Left kidney (tissue), 2 donors: ENCODE results near the gene ASTN2. TPM values are rescaled to one million over a fixed set of nuclear protein-coding genes. Genes with fewer than 3 reads are reported as not detected.
A peak's percentile ranks its signal among the peaks of the same experiment; 100 is the strongest.
"Not testable (repeated sequence)": the region's sequence is repeated elsewhere in the genome, so short reads cannot be mapped to it uniquely, and the experiment has no call there.

ENCODE experiments used
- DNase-seq: peaks from one replicate; pipeline ENCODE4 v3.0.0-alpha.2; 2013
- polyA plus RNA-seq: library from polyadenylated mRNA; unstranded; fragments of 120-200 nt; gene quantifications from one replicate; pipeline ENCODE4 v1.2.1, GENCODE V29; 2013; ENCODE audit not compliant: insufficient read length

Gene ASTN2
- polyA plus RNA-seq, 1 donor = 17.2 TPM

GRCh38 chr9:116697362-116697761 lies 717.5 kb downstream of the ASTN2 start:
- DNase-seq = no peak

- DNase-seq = no peak
These were observed 719.4 kb downstream of the ASTN2 start for GRCh38 chr9:116695438-116695837.

- no peak for DNase-seq
These were observed 720.0 kb downstream of the ASTN2 start for GRCh38 chr9:116694785-116695291.

GRCh38 chr9:116693233-116693731 lies 721.6 kb downstream of the ASTN2 start:
- DNase-seq = no peak

GRCh38 chr9:116692616-116693015 lies 722.2 kb downstream of the ASTN2 start:
- DNase-seq = no peak

GRCh38 chr9:116691607-116692006 lies 723.2 kb downstream of the ASTN2 start:
- DNase-seq = no peak

GRCh38 chr9:116690805-116691204 lies 724.1 kb downstream of the ASTN2 start:
- DNase-seq = not testable (repeated sequence)

GRCh38 chr9:116689486-116690032 lies 725.3 kb downstream of the ASTN2 start:
- DNase-seq = no peak

- no peak for DNase-seq
These were observed 725.9 kb downstream of the ASTN2 start for GRCh38 chr9:116688806-116689485.

GRCh38 chr9:116687754-116688135 lies 727.1 kb downstream of the ASTN2 start:
- DNase-seq = no peak

- peak; percentile 92 for DNase-seq
These were observed 727.6 kb downstream of the ASTN2 start, which contains the start of gene TRIM32 for GRCh38 chr9:116687074-116687753. TSS of gene TRIM32 (plus strand) at chr9:116687305. CDS start at chr9:116697743, 10,438 bp downstream.

- no peak for DNase-seq
These were observed 728.2 kb downstream of the ASTN2 start for GRCh38 chr9:116686693-116687073.

GRCh38 chr9:116686135-116686534 lies 728.7 kb downstream of the ASTN2 start:
- no peak for DNase-seq

- no peak for DNase-seq
These were observed 729.7 kb downstream of the ASTN2 start for GRCh38 chr9:116685166-116685565.

GRCh38 chr9:116683535-116683934 lies 731.3 kb downstream of the ASTN2 start:
- DNase-seq = no peak

GRCh38 chr9:116674210-116674980 lies 740.5 kb downstream of the ASTN2 start:
- no peak for DNase-seq

- no peak for DNase-seq
These were observed 741.5 kb downstream of the ASTN2 start for GRCh38 chr9:116673375-116673774.

- DNase-seq = no peak
These were observed 743.3 kb downstream of the ASTN2 start for GRCh38 chr9:116671605-116672004.

GRCh38 chr9:116668970-116669695 lies 745.7 kb downstream of the ASTN2 start:
- no peak for DNase-seq

GRCh38 chr9:116663581-116663980 lies 751.3 kb downstream of the ASTN2 start:
- no peak for DNase-seq

- peak; percentile 34 for DNase-seq
These were observed 752.1 kb downstream of the ASTN2 start for GRCh38 chr9:116662646-116663310.
